Small intestine (tissue), 16 donors: ENCODE measurements around the gene UBE2L6. TPM values are rescaled to one million over a fixed set of nuclear protein-coding genes. Genes with fewer than 3 reads are reported as not detected.

ENCODE experiments used
- DNase-seq, 2 donors: peaks; one replicate each; pipeline versions ENCODE4 v3.0.0 to v3.0.0-alpha.2; 2013
- FAIRE-seq: peaks from 2 replicates; lab custom pipeline; 2012; peaks lifted over from hg19 to GRCh38; lab: Jason Lieb, UNC
- H3K27ac ChIP-seq, 3 donors: one replicate each; pipeline ENCODE4 v1.5.1; 2013; ENCODE audit warnings: low read length in 2 of 3, mild to moderate bottlenecking in 2 of 3, control low read depth in 1 of 3, inconsistent platforms in 1 of 3, low read depth in 1 of 3, moderate library complexity in 1 of 3
- H3K27me3 ChIP-seq, 3 donors: one replicate each; pipeline ENCODE4 v1.6.1; 2013; ENCODE audit warnings: low read length in 3 of 3, inconsistent platforms in 1 of 3; ENCODE audit not compliant: control insufficient read depth in 3 of 3, insufficient read depth in 3 of 3
- H3K36me3 ChIP-seq, 3 donors: one replicate each; pipeline ENCODE4 v1.6.1; 2013; ENCODE audit warnings: low read length in 3 of 3, inconsistent platforms in 1 of 3, low read depth in 1 of 3, mild to moderate bottlenecking in 1 of 3, moderate library complexity in 1 of 3; ENCODE audit not compliant: control insufficient read depth in 3 of 3, insufficient read depth in 2 of 3
- H3K4me1 ChIP-seq, 3 donors: one replicate each; pipeline ENCODE4 v1.6.1; 2013; ENCODE audit warnings: low read length in 2 of 3, inconsistent platforms in 1 of 3, low read depth in 1 of 3, mild to moderate bottlenecking in 1 of 3, moderate library complexity in 1 of 3; ENCODE audit not compliant: control insufficient read depth in 3 of 3, insufficient read depth in 2 of 3
- H3K4me3 ChIP-seq, 3 donors: one replicate each; pipeline ENCODE4 v1.5.1; 2013; ENCODE audit warnings: low read length in 3 of 3, control low read depth in 1 of 3, inconsistent platforms in 1 of 3, low read depth in 1 of 3, mild to moderate bottlenecking in 1 of 3, moderate library complexity in 1 of 3
- H3K9me3 ChIP-seq, 2 donors: one replicate each; pipeline ENCODE4 v1.6.1; 2013; ENCODE audit warnings: low read depth in 1 of 2, low read length in 1 of 2; ENCODE audit not compliant: control insufficient read depth in 2 of 2, insufficient read depth in 1 of 2
- WGBS, 3 donors: extraction: QIAGEN DNeasy Blood & Tissue Kit; methylation state at CpG; one replicate each; pipeline ENCODE4 v1.1.7; 2013; 5-methylcytosine and 5-hydroxymethylcytosine counted together
- long read RNA-seq, 10 donors: transcript quantifications; one replicate each; lab custom pipeline, GENCODE V29; 2026
- polyA plus RNA-seq, 4 donors: library from polyadenylated mRNA; stranded (reverse) in 3 of 4; unstranded in 1 of 4; fragments of 200-250 nt in 3 of 4; fragments of 120-200 nt in 1 of 4; gene quantifications; one replicate each; pipeline versions ENCODE4 v1.2.1 to v1.2.3, GENCODE V29; 2013
- donor health status: healthy with polysubstance abuse.
- donor health status: control.
- donor health status: control.
- donor health status: Bipolar disorder and iron deficiency.
- donor health status: healthy.

UBE2L6 gene
- 10 to 100 TPM; 51.7 to 72.3 (median 58.7) TPM for polyA plus RNA-seq
- long read RNA-seq, donor 1, transcript UBE2L6-201 (4 exons, 1,354 nt), result major isoform, 77 of 82 reads
- long read RNA-seq, donor 1, partial matches to known transcripts, result 0 of 82 reads
- long read RNA-seq, donor 1, other reads (novel, unspliced or antisense), result 0 of 82 reads
- long read RNA-seq, donor 2, transcript UBE2L6-201 (4 exons, 1,354 nt), result major isoform, 19 of 22 reads
- long read RNA-seq, donor 2, partial matches to known transcripts, result 0 of 22 reads
- long read RNA-seq, donor 2, other reads (novel, unspliced or antisense), result 0 of 22 reads
- long read RNA-seq, donor 3, transcript UBE2L6-201 (4 exons, 1,354 nt), result major isoform, 11 of 13 reads
- long read RNA-seq, donor 3, partial matches to known transcripts, result 0 of 13 reads
- long read RNA-seq, donor 3, other reads (novel, unspliced or antisense), result 0 of 13 reads
- long read RNA-seq, donor 4, result 0 reads
- long read RNA-seq, donor 5, partial matches to known transcripts, result 0 of 2 reads
- long read RNA-seq, donor 5, other reads (novel, unspliced or antisense), result 0 of 2 reads
- long read RNA-seq, donor 6, transcript UBE2L6-201 (4 exons, 1,354 nt), result major isoform, 25 of 28 reads
- long read RNA-seq, donor 6, partial matches to known transcripts, result 0 of 28 reads
- long read RNA-seq, donor 6, other reads (novel, unspliced or antisense), result 0 of 28 reads
- long read RNA-seq, donor 7, result 0 reads
- long read RNA-seq, donor 8, partial matches to known transcripts, result 0 of 4 reads
- long read RNA-seq, donor 8, other reads (novel, unspliced or antisense), result 0 of 4 reads
- long read RNA-seq, donor 9, transcript UBE2L6-201 (4 exons, 1,354 nt), result major isoform, 6 of 7 reads
- long read RNA-seq, donor 9, partial matches to known transcripts, result 0 of 7 reads
- long read RNA-seq, donor 9, other reads (novel, unspliced or antisense), result 0 of 7 reads
- long read RNA-seq, donor 10, transcript UBE2L6-201 (4 exons, 1,354 nt), result major isoform, 28 of 92 reads
- long read RNA-seq, donor 10, partial matches to known transcripts, result 60 of 92 reads
- long read RNA-seq, donor 10, other reads (novel, unspliced or antisense), result 0 of 92 reads

- peak within 1 kb of the TSS; percentile 74 to 94 (median 84) for H3K4me3 ChIP-seq
- H3K9me3 ChIP-seq, result no peaks in the 10 kb centered on the region
- no peak for FAIRE-seq
- 0 to 1% (median 1%) methylated on average over 69 to 92 of the region's 92 CpGs for WGBS, 3 donors
- H3K4me1 ChIP-seq, result peaks cover 2 to 18% (median 5%) of the 10 kb centered on the region in 3 donors
- H3K27me3 ChIP-seq, result no peaks in the 10 kb centered on the region
- peak; percentile 75 to 78 for DNase-seq
- H3K27ac ChIP-seq, result peak within 1 kb of the TSS; percentile 69 to 85 (median 83)
- no peaks in the 10 kb centered on the region for H3K36me3 ChIP-seq
These were observed at the start of gene UBE2L6 for GRCh38 chr11:57567515-57568329. Gene UBE2L6 (minus strand): TSS chr11:57567672. CDS start chr11:57567611, 61 bp downstream.

- FAIRE-seq (no peak), DNase-seq (no peak)
- H3K4me3 ChIP-seq, result no peak overlapping the region
- H3K4me1 ChIP-seq, result no peaks in the 10 kb centered on the region
- 29 to 58% (median 57%) methylated on average over 3 of the region's 3 CpGs for WGBS, 3 donors
- H3K27ac ChIP-seq, result no peak overlapping the region
- H3K9me3 ChIP-seq, result peaks cover 0 to 9% of the 10 kb centered on the region in 2 donors
- H3K36me3 ChIP-seq, result peaks cover 0 to 4% (median 1%) of the 10 kb centered on the region in 3 donors
- H3K27me3 ChIP-seq, result no peaks in the 10 kb centered on the region
These were observed 49.1 kb upstream of the UBE2L6 start for GRCh38 chr11:57616595-57616994.

GRCh38 chr11:57615308-57615707 is 47.8 kb upstream of the UBE2L6 start:
- no peak overlapping the region for H3K4me3 ChIP-seq
- H3K9me3 ChIP-seq, result peaks cover 0 to 9% of the 10 kb centered on the region in 2 donors
- H3K27me3 ChIP-seq, result no peaks in the 10 kb centered on the region
- no peak overlapping the region for H3K27ac ChIP-seq
- WGBS, 3 donors, result 36 to 71% (median 50%) methylated on average over 1 of the region's 1 CpG
- no peak for FAIRE-seq
- H3K36me3 ChIP-seq, result peaks cover 0 to 4% (median 2%) of the 10 kb centered on the region in 3 donors
- DNase-seq, result no peak
- H3K4me1 ChIP-seq, result no peaks in the 10 kb centered on the region

- H3K4me3 ChIP-seq, result no peak overlapping the region
- H3K4me1 ChIP-seq, result no peaks in the 10 kb centered on the region
- no peaks in the 10 kb centered on the region for H3K27me3 ChIP-seq
- FAIRE-seq (no peak), DNase-seq (no peak)
- no peak overlapping the region for H3K27ac ChIP-seq
- peaks cover 0 to 4% (median 2%) of the 10 kb centered on the region in 3 donors for H3K36me3 ChIP-seq
- H3K9me3 ChIP-seq, result peaks cover 0 to 3% of the 10 kb centered on the region in 2 donors
- WGBS, 3 donors, result 71 to 81% (median 72%) methylated on average over 10 of the region's 10 CpGs
These were observed 46.8 kb upstream of the UBE2L6 start for GRCh38 chr11:57614234-57614772.

GRCh38 chr11:57610170-57610569 is 42.7 kb upstream of the UBE2L6 start:
- Histone ChIP-seq H3K9me3 (no peaks in the 10 kb centered on the region), H3K36me3 (peaks cover 0 to 8% (median 3%) of the 10 kb centered on the region in 3 donors), H3K4me3 (no peak overlapping the region), H3K27ac (no peak overlapping the region), H3K27me3 (peaks cover 0 to 6% (median 0%) of the 10 kb centered on the region in 3 donors), H3K4me1 (no peaks in the 10 kb centered on the region)
- 78 to 87% (median 82%) methylated on average over 4 of the region's 4 CpGs for WGBS, 3 donors
- FAIRE-seq (no peak), DNase-seq (no peak)

GRCh38 chr11:57605028-57605420 is 37.6 kb upstream of the UBE2L6 start:
- Histone ChIP-seq H3K36me3 (peaks cover 0 to 4% (median 2%) of the 10 kb centered on the region in 3 donors), H3K27ac (no peak overlapping the region), H3K4me3 (no peak overlapping the region), H3K9me3 (no peaks in the 10 kb centered on the region), H3K27me3 (peaks cover 0 to 6% (median 0%) of the 10 kb centered on the region in 3 donors), H3K4me1 (no peaks in the 10 kb centered on the region)
- no peak for FAIRE-seq
- WGBS, 3 donors, result 90 to 95% (median 92%) methylated on average over 5 of the region's 5 CpGs
- DNase-seq, result no peak

GRCh38 chr11:57604296-57605027 is 37.0 kb upstream of the UBE2L6 start:
- Histone ChIP-seq H3K36me3 (peaks cover 0 to 4% (median 2%) of the 10 kb centered on the region in 3 donors), H3K27me3 (peaks cover 0 to 6% (median 0%) of the 10 kb centered on the region in 3 donors)
- 47 to 51% (median 49%) methylated on average over 8 of the region's 8 CpGs for WGBS, 3 donors

More at GRCh38 chr11:57604296-57605027, 37.0 kb upstream of the UBE2L6 start:
- Histone ChIP-seq H3K9me3 (no peaks in the 10 kb centered on the region), H3K27ac (no peak overlapping the region), H3K4me1 (no peaks in the 10 kb centered on the region), H3K4me3 (no peak overlapping the region)
- DNase-seq (no peak), FAIRE-seq (no peak)
